Retina (tissue), 1 donor: ENCODE results near the gene IL12A.

Source experiments
- DNase-seq: peaks from one replicate; pipeline ENCODE4 v3.0.0-alpha.2; 2016

IL12A gene

DNA sequence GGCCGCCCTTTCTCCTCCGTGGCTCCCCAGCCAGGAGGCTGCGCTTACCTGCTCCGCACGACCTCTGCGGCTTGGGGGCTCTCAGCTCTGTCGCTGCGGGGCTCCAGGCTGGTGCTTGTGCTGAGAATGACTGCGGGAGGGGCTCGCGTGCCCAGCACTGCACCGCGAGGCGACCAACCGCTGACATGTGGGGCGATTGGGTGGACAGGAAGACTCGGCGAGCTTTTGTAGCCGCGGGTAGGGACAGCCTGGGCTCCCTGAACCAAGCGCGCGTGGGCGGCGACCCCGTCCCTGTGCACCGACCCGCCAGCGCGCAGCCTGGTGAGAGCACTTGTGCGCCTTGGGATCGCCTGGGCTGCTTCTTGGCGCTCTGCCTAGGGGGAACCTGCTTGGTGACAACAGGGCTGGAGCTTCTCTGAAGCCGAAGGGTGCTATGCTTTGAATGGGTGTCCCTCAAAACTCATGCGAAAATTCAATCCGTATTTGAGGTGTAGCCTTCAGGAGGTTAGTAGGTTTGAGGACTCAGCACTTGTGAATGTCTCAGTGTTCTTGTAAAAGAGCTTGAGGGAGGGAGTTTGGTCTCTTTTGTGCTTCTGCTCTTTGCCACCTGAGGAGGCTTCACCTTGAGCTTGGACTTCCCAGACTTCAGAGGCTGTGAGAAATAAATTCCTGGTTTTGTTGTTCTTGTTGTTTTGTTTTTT is 50.4 kb downstream of the IL12A start:
- peak; percentile 78 for DNase-seq

DNA sequence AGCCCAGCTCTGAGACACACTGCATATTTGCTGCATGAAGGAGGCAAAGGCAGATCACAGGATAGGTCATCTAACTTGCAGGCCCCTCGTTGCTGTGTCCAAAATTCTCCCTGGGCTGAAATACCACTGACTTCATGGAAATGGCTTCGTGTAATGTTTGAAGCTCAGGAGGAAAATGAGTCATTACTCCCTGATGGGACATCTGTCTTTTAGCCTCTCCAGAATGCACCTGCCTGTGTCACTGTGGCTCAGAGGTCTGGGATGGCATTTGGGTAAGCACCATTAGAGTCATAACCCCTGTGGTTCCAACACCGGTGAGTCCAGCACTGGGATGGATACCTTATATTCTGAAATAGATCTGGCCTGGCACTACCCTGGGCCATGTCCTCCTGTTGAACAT is 51.5 kb downstream of the IL12A start:
- DNase-seq, result no peak

- DNase-seq, result no peak
Observed at GRCh38 chr3:160041465-160041864, 52.8 kb downstream of the IL12A start.

DNA sequence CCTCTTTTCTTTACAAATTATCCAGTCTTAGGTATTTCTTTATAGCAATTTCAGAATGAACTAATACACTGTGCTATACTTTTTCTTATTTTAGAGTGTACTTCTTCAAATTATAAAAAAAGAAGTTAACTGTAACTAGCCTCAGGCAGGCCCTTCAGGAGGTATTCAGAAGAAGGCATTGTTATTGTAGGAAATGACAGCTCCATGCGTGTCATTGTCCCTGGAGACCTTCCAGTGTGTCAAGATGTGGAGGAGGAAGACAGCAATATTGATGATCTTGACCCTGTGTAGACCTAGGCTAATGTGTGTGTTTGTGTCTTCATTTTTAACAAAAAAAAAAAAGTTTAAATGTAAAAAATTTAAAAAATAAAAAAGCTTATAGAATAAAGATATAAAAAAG is 55.5 kb downstream of the IL12A start:
- DNase-seq, result no peak
